Spleen (tissue), 11 donors: ENCODE measurements around the gene KCTD4. TPM values are rescaled to one million over a fixed set of nuclear protein-coding genes. Genes with fewer than 3 reads are reported as not detected.
A peak's percentile ranks its signal among the peaks of the same experiment; 100 is the strongest.

Source experiments
- DNase-seq: peaks from one replicate; pipeline ENCODE4 v3.0.0-alpha.2; 2020
- H3K27ac ChIP-seq, 8 donors: fragments of 200-600 bp; sonication (generic) in 7 of 8; 1 replicate in 4 of 8; 2 replicates in 4 of 8; pipeline versions ENCODE4 v1.5.0 to v1.8.0; 2016 to 2021; ENCODE audit warnings: inconsistent platforms in 4 of 8, mild to moderate bottlenecking in 4 of 8, moderate library complexity in 1 of 8
- H3K27me3 ChIP-seq, 7 donors: fragments of 200-600 bp; sonication (generic) in 6 of 7; replicated peaks in 1 of 7; 1 replicate in 4 of 7; 2 replicates in 3 of 7; pipeline versions ENCODE4 v1.5.0 to v1.8.0; 2016 to 2021; ENCODE audit warnings: inconsistent platforms in 3 of 7, mild to moderate bottlenecking in 1 of 7
- H3K36me3 ChIP-seq, 6 donors: fragments of 200-600 bp; sonication (generic) in 5 of 6; 1 replicate in 4 of 6; 2 replicates in 2 of 6; pipeline versions ENCODE4 v1.5.0 to v1.8.0; 2016 to 2021; ENCODE audit warnings: inconsistent platforms in 2 of 6
- H3K4me1 ChIP-seq, 6 donors: fragments of 200-600 bp; sonication (generic) in 5 of 6; 1 replicate in 3 of 6; 2 replicates in 3 of 6; pipeline versions ENCODE4 v1.5.0 to v1.8.0; 2016 to 2021; ENCODE audit warnings: inconsistent platforms in 3 of 6
- H3K4me3 ChIP-seq, 8 donors: fragments of 200-600 bp; sonication (generic) in 7 of 8; 1 replicate in 4 of 8; 2 replicates in 4 of 8; pipeline versions ENCODE4 v1.5.0 to v1.8.0; 2016 to 2021; ENCODE audit warnings: inconsistent platforms in 4 of 8, mild to moderate bottlenecking in 4 of 8, moderate library complexity in 2 of 8
- H3K9me3 ChIP-seq, 8 donors: fragments of 200-600 bp; sonication (generic) in 7 of 8; 1 replicate in 4 of 8; 2 replicates in 4 of 8; pipeline versions ENCODE4 v1.5.0 to v1.8.0; 2016 to 2021; ENCODE audit warnings: inconsistent platforms in 4 of 8
- POLR2A ChIP-seq, 3 donors: fragments of 450-650 bp; IDR thresholded peaks; one replicate each; pipeline ENCODE4 v1.5.1; 2017; ENCODE audit warnings: antibody characterized with exemption in 3 of 3, mild to moderate bottlenecking in 1 of 3
- POLR2AphosphoS5 ChIP-seq, 3 donors: sonication (generic); formaldehyde crosslinking; IDR thresholded peaks; one replicate each; pipeline ENCODE4 v1.5.1; 2017; ENCODE audit warnings: antibody characterized with exemption in 3 of 3
- WGBS, 5 donors: extraction: QIAGEN DNeasy Blood & Tissue Kit in 3 of 5; methylation state at CpG; one replicate each; pipeline versions ENCODE4 v1.1.5 to v1.1.7; 2013 to 2018; 5-methylcytosine and 5-hydroxymethylcytosine counted together
- intact Hi-C: fragments of 100-400 bp; cut with DNase I; formaldehyde crosslinking; loops from one replicate; pipeline ENCODE4 v1.15.0; 2023; ENCODE audit warnings: low total_unique reads
- polyA plus RNA-seq, 3 donors: library from polyadenylated mRNA; stranded (reverse); fragments of 200-250 nt; gene quantifications; one replicate each; pipeline ENCODE4 v1.2.1, GENCODE V29; 2013
- total RNA-seq, 7 donors: library from RNA; depleted of rRNA in 3 of 7; stranded (reverse); fragments of >200 nt in 3 of 7; fragmentation: NEBNext Ultra II Directional in 4 of 7; extraction: Animal tissue kit (Norgen Biotek cat#: 25700) in 4 of 7; gene quantifications; one replicate each; pipeline versions ENCODE4 v1.1.0 to v1.2.1, GENCODE V29; 2016 to 2021
- TF ChIP-seq, protein P1 (sequence below), 11 experiments: fragments of 200-600 bp in 7 of 11; fragments of 450-650 bp in 4 of 11; sonication (generic) in 4 of 11; IDR thresholded peaks in 8 of 11; conservative IDR thresholded peaks in 3 of 11; 1 replicate in 7 of 11; 2 replicates in 4 of 11; pipeline versions ENCODE4 v1.4.0 to v1.8.0; 2016 to 2021; ENCODE audit warnings: antibody characterized with exemption in 11 of 11, inconsistent platforms in 4 of 11, mild to moderate bottlenecking in 1 of 11
- donor health status: healthy with polysubstance abuse.
- donor health status: DM: no; HTN: no; CAD: no; lungs with moderate emphysema.
- donor health status: DM: no; HTN: no; CAD: no.
- donor health status: Bipolar disorder and iron deficiency.
- donor health status: healthy.
- donor health status: DM: no; HTN: no; CAD: no.
- donor health status: DM: yes; HTN: yes; CAD: no.

KCTD4 gene
- total and polyA plus RNA-seq, 10 donors = 0.10 TPM; not detected in 9

DNA sequence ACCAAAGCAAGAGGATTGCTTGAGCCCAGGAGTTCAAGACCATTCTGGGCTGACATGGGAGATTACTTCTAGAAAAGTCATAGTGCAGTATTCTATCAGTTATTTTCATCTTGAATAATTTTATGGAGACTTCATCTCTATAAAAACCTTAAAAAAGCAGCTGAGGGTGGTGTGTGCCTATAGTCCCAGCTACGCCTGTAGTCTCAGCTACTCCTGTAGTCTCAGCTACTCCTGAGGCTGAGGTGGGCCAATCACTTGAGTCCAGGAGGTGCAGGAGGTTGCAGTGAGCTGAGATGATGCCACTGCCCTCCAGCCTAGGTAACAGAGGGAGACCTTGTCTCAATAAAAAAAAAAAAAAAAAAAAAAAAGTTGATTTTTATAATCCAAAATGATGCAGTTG is 22.1 kb upstream of the KCTD4 start:
- WGBS, 5 donors = 95 to 100% (median 100%) methylated on average over 1 of the region's 1 CpG
- DNase-seq = no peak
- Histone ChIP-seq H3K27me3 (no peaks in the 10 kb centered on the region), H3K9me3 (no peaks in the 10 kb centered on the region), H3K27ac (no peak overlapping the region), H3K4me1 (peaks cover 0 to 10% (median 0%) of the 10 kb centered on the region in 6 donors), H3K4me3 (no peak overlapping the region), H3K36me3 (no peaks in the 10 kb centered on the region)
- intact Hi-C loops = no loop called here
- TF ChIP-seq, protein P1, sequence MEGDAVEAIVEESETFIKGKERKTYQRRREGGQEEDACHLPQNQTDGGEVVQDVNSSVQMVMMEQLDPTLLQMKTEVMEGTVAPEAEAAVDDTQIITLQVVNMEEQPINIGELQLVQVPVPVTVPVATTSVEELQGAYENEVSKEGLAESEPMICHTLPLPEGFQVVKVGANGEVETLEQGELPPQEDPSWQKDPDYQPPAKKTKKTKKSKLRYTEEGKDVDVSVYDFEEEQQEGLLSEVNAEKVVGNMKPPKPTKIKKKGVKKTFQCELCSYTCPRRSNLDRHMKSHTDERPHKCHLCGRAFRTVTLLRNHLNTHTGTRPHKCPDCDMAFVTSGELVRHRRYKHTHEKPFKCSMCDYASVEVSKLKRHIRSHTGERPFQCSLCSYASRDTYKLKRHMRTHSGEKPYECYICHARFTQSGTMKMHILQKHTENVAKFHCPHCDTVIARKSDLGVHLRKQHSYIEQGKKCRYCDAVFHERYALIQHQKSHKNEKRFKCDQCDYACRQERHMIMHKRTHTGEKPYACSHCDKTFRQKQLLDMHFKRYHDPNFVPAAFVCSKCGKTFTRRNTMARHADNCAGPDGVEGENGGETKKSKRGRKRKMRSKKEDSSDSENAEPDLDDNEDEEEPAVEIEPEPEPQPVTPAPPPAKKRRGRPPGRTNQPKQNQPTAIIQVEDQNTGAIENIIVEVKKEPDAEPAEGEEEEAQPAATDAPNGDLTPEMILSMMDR (IDR thresholded peaks at IDR 0.05 in 8 of 11, conservative IDR thresholded peaks at IDR 0.05 in 3 of 11) = no peak
- TF ChIP-seq POLR2AphosphoS5 (IDR thresholded peaks at IDR 0.05) = no peak
- no peak for TF ChIP-seq POLR2A (IDR thresholded peaks at IDR 0.05)

DNA sequence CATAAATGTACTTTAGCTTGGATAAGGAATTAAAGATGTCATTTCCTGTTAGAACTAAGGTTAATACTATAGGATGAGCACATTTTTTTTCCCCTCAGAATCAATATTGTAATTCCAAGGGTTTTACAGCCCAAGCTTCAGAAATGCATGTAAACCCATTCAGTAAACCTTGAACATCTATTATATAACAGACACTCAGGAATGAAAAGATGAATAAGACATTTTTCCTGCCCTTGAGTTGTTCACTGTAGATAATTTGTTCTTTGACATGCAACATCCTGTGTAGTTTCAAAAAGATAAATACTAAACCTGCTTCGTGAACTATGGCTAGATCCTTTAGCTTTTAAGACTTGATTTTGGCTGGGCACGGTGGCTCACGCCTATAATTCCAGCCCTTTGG is 21.7 kb upstream of the KCTD4 start:
- Histone ChIP-seq H3K4me1 (peaks cover 0 to 10% (median 0%) of the 10 kb centered on the region in 6 donors), H3K27me3 (no peaks in the 10 kb centered on the region), H3K9me3 (no peaks in the 10 kb centered on the region), H3K27ac (no peak overlapping the region), H3K36me3 (no peaks in the 10 kb centered on the region), H3K4me3 (no peak overlapping the region)
- intact Hi-C loops = no loop called here
- WGBS, 5 donors = 79 to 91% (median 85%) methylated on average over 3 of the region's 3 CpGs
- no peak for DNase-seq
- TF ChIP-seq POLR2A (IDR thresholded peaks at IDR 0.05) (no peak), POLR2AphosphoS5 (IDR thresholded peaks at IDR 0.05) (no peak)
- TF ChIP-seq, protein P1 (IDR thresholded peaks at IDR 0.05 in 8 of 11, conservative IDR thresholded peaks at IDR 0.05 in 3 of 11) = no peak

DNA sequence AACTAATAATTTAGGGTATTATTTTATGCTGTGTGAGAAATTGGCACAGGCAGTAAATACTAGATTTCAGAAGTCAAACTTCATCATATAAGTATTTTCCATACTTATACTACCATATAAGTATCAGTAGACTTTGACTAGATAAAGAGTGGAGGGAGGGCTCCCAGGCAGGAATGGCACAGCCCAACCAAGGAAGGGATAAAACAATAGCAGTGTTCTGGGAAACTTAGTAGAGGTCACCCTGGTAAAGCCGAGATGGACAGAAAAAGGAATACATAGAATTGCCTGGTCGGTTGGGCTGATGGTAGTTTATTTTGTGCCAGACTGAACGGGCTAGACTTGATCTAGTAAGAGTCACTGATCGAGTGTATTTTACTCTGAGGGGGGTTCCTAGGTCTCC is 19.6 kb upstream of the KCTD4 start:
- Histone ChIP-seq H3K27me3 (no peaks in the 10 kb centered on the region), H3K27ac (peak overlapping the region in 3 of 8 donors; percentile 62 to 68 (median 68)), H3K4me1 (peaks cover 0 to 10% (median 0%) of the 10 kb centered on the region in 6 donors), H3K4me3 (no peak overlapping the region), H3K9me3 (no peaks in the 10 kb centered on the region), H3K36me3 (peaks cover 0 to 11% (median 0%) of the 10 kb centered on the region in 6 donors)
- intact Hi-C loops = no loop called here
- 91 to 97% (median 96%) methylated on average over 4 of the region's 4 CpGs for WGBS, 5 donors
- no peak for TF ChIP-seq POLR2A (IDR thresholded peaks at IDR 0.05)
- TF ChIP-seq POLR2AphosphoS5 (IDR thresholded peaks at IDR 0.05) = no peak
- TF ChIP-seq, protein P1 (IDR thresholded peaks at IDR 0.05 in 8 of 11, conservative IDR thresholded peaks at IDR 0.05 in 3 of 11) = no peak
- DNase-seq = no peak

DNA sequence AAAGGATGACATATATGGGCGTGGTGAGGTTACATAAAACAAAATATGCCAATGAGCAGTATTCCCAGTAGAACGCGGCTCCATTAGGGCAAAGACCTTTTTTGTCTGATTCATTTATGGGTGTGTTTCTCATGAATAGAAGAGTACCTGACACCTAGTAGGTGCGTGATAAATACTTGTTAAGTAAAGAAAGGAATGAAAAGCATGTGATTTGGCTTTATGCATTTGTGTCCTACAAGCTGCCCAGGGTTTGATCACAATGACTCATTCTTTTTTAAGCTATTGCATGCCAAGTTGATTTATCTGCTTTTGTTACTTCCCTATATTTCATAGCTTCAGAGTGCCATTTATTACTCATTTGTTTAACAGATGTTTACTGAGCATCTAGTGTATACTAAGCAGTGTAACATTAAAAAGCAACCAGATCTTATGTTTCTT is 19.1 kb upstream of the KCTD4 start:
- Histone ChIP-seq H3K4me3 (peak overlapping the region in 2 of 8 donors; percentile 21 to 26), H3K9me3 (no peaks in the 10 kb centered on the region), H3K4me1 (peaks cover 0 to 10% (median 0%) of the 10 kb centered on the region in 6 donors), H3K27ac (peak overlapping the region in 6 of 8 donors; percentile 6 to 68 (median 52)), H3K27me3 (no peaks in the 10 kb centered on the region), H3K36me3 (peaks cover 0 to 11% (median 0%) of the 10 kb centered on the region in 6 donors)
- TF ChIP-seq, protein P1 (IDR thresholded peaks at IDR 0.05 in 8 of 11, conservative IDR thresholded peaks at IDR 0.05 in 3 of 11) = no peak
- TF ChIP-seq POLR2A (IDR thresholded peaks at IDR 0.05) = no peak
- no peak for TF ChIP-seq POLR2AphosphoS5 (IDR thresholded peaks at IDR 0.05)
- no peak for DNase-seq
- 58 to 67% (median 59%) methylated on average over 4 of the region's 4 CpGs for WGBS, 5 donors
- intact Hi-C loops = no loop called here
